ENCODE data around the gene GXYLT1.

GRCh38 chr12:42031847-42032564, 112.7 kb downstream of the GXYLT1 start:
- no peak for TF ChIP-seq SPI1 (IDR thresholded peaks at IDR 0.05; ENCODE audit: low read depth, low read length)
- TF ChIP-seq POLR2AphosphoS5 (IDR thresholded peaks at IDR 0.05; ENCODE audit: low read depth, low read length), result no peak
- TF ChIP-seq POLR2A (IDR thresholded peaks at IDR 0.05; ENCODE audit: low read depth, low read length), result no peak
- no peak for TF ChIP-seq PAX5 (IDR thresholded peaks at IDR 0.05; ENCODE audit: insufficient read depth, low read length, severe bottlenecking)
